K562 treated with DMSO at 1 percent for 4 hours (cell line): ENCODE results near the gene ZCCHC9. TPM values are rescaled to one million over a fixed set of nuclear protein-coding genes. Genes with fewer than 3 reads are reported as not detected.

Source experiments
- total RNA-seq: library from RNA; unstranded; fragments of 300-600 nt; gene quantifications from 2 replicates; pipeline ENCODE4 v1.2.3, GENCODE V29; 2022; ENCODE audit not compliant: insufficient read depth

Gene ZCCHC9, protein sequence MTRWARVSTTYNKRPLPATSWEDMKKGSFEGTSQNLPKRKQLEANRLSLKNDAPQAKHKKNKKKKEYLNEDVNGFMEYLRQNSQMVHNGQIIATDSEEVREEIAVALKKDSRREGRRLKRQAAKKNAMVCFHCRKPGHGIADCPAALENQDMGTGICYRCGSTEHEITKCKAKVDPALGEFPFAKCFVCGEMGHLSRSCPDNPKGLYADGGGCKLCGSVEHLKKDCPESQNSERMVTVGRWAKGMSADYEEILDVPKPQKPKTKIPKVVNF
- 38.8 and 43.9 TPM in 2 replicates for total RNA-seq

DNA sequence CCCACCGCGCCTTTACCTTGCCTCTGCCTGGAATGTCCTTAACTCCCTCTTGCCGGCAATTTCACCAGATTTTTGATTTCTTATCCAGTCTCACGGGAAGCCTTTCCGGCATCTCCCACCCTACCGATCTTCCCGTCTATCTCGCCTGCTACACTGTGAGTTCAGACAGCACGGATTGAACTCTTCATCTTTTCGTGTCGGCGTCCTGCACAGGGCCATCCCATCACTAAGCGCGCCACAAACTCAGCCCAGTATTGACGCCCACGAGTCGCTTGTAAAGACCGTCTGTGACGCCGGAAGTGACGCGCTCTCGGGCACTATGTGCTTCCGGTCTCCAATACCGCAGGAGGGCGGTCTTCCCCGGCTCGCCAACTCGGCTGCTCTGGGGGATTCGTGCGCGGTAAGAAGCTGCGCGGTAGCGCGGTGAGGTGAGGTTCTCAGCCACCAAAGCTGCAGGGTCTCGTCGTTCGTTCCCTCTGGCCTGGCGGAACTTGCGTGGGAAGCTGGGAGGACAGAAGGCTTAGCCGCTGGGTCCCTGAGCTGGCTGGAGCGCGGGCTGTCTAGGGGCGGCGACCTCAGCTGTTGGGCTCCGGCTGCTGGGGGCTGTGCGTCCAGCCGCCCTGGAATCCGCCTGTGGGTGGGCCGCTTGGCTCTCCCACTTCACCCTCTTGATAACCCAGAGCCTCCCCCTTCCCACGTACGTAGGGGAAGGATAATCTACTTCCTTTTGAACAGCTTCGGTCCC lies at the start of gene ZCCHC9:
Gene ZCCHC9 (plus strand): TSS at position 317 of the 745 bp plus-strand sequence. CDS start 3,171 bp downstream, outside the sequence.

Other genes with a start within 250 kb of the ZCCHC9 start
- not detected in 2 replicates for gene CKMT2, start 68.3 kb upstream of the ZCCHC9 start, total RNA-seq
- gene ACOT12, start 92.5 kb downstream of the ZCCHC9 start, total RNA-seq: not detected in 2 replicates